Loucy (cell line): ENCODE data around the gene TLK1.

Experiments
- H2AFZ ChIP-seq: fragments of 200-600 bp; sonication (generic); 2 replicates; pipeline ENCODE4 v1.6.0; 2016; ENCODE audit warnings: antibody characterized with exemption, mild to moderate bottlenecking, low read length, moderate library complexity
- H3F3A ChIP-seq: fragments of 200-600 bp; 2 replicates; pipeline ENCODE4 v1.6.0; 2016; ENCODE audit warnings: antibody characterized with exemption, low read depth, mild to moderate bottlenecking
- H3K27me3 ChIP-seq: fragments of 200-600 bp; sonication (generic); 2 replicates; pipeline ENCODE4 v1.6.1; 2014; ENCODE audit warnings: low read length, mild to moderate bottlenecking; ENCODE audit not compliant: insufficient read depth, poor library complexity, severe bottlenecking
- H3K36me3 ChIP-seq: fragments of 200-600 bp; sonication (generic); 2 replicates; pipeline ENCODE4 v1.6.1; 2016; ENCODE audit warnings: low read length; ENCODE audit not compliant: insufficient read depth
- H3K4me1 ChIP-seq: fragments of 200-600 bp; sonication (generic); 2 replicates; pipeline ENCODE4 v1.5.1; 2014; ENCODE audit warnings: low read length, mild to moderate bottlenecking; ENCODE audit not compliant: insufficient read depth, poor library complexity, severe bottlenecking
- H3K4me2 ChIP-seq: fragments of 200-600 bp; sonication (generic); 2 replicates; pipeline ENCODE4 v1.6.0; 2014; ENCODE audit warnings: antibody characterized with exemption, low read length, low read depth, mild to moderate bottlenecking; ENCODE audit not compliant: poor library complexity, severe bottlenecking
- H3K4me3 ChIP-seq: fragments of 200-600 bp; sonication (generic); 2 replicates; pipeline ENCODE4 v1.5.1; 2014; ENCODE audit warnings: low read length, mild to moderate bottlenecking, mixed read lengths; ENCODE audit not compliant: poor library complexity, severe bottlenecking
- H3K79me2 ChIP-seq: fragments of 200-600 bp; sonication (generic); 2 replicates; pipeline ENCODE4 v1.6.1; 2014; ENCODE audit warnings: low read length; ENCODE audit not compliant: insufficient read depth
- H3K9ac ChIP-seq: fragments of 200-600 bp; sonication (generic); 2 replicates; pipeline ENCODE4 v1.6.0; 2014; ENCODE audit warnings: mild to moderate bottlenecking, low read depth, low read length, moderate library complexity; ENCODE audit not compliant: poor library complexity, severe bottlenecking
- H3K9me2 ChIP-seq: fragments of 200-600 bp; sonication (generic); replicated peaks from 2 replicates; pipeline ENCODE4 v1.6.1; 2016; ENCODE audit warnings: low read depth, low read length, mixed read lengths
- H3K9me3 ChIP-seq: fragments of 200-600 bp; sonication (generic); 2 replicates; pipeline ENCODE4 v1.6.1; 2014; ENCODE audit warnings: mild to moderate bottlenecking, antibody characterized with exemption, low read length, low read depth; ENCODE audit not compliant: insufficient read depth
- H4K20me1 ChIP-seq: fragments of 200-600 bp; sonication (generic); 2 replicates; pipeline ENCODE4 v1.6.0; 2014; ENCODE audit warnings: antibody characterized with exemption, low read length, mild to moderate bottlenecking; ENCODE audit not compliant: insufficient read depth, poor library complexity, severe bottlenecking
- EZH2phosphoT487 ChIP-seq: fragments of 200-600 bp; IDR thresholded peaks from 2 replicates; pipeline ENCODE4 v1.6.1; 2018; ENCODE audit warnings: antibody characterized with exemption, mild to moderate bottlenecking, moderate library complexity, borderline replicate concordance
- TF ChIP-seq, protein P1 (sequence below): fragments of 200-600 bp; sonication (generic); conservative IDR thresholded peaks from 2 replicates; pipeline ENCODE4 v1.5.1; 2014; ENCODE audit warnings: mild to moderate bottlenecking, antibody characterized with exemption, low read length

The TLK1 gene

DNA sequence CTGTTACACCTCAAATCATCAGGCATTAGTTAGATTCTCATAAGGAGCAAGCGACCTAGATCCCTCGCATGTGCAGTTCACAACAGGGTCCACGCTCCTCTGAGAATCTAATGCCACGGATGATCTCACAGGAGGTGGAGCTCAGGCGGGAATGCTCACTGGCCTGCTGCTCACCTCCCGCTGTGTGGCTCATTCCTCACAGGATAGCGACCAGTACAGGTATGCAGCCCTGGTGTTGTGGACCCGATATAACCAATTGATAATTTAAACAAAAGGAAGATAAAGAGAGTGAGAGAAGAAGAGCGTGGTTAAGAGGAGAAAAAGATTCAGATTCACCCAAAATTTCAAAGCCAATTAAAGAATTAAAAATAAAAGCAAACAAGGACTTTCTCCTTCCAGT lies 20.8 kb downstream of the TLK1 start:
- TF ChIP-seq, protein P1, sequence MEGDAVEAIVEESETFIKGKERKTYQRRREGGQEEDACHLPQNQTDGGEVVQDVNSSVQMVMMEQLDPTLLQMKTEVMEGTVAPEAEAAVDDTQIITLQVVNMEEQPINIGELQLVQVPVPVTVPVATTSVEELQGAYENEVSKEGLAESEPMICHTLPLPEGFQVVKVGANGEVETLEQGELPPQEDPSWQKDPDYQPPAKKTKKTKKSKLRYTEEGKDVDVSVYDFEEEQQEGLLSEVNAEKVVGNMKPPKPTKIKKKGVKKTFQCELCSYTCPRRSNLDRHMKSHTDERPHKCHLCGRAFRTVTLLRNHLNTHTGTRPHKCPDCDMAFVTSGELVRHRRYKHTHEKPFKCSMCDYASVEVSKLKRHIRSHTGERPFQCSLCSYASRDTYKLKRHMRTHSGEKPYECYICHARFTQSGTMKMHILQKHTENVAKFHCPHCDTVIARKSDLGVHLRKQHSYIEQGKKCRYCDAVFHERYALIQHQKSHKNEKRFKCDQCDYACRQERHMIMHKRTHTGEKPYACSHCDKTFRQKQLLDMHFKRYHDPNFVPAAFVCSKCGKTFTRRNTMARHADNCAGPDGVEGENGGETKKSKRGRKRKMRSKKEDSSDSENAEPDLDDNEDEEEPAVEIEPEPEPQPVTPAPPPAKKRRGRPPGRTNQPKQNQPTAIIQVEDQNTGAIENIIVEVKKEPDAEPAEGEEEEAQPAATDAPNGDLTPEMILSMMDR: no peak
- TF ChIP-seq EZH2phosphoT487: no peak
- Histone ChIP-seq H3K4me1 (peaks cover 22% of the 10 kb centered on the region), H3K4me3 (no peak overlapping the region), H3K9me3 (no peaks in the 10 kb centered on the region), H3K79me2 (peaks cover 98% of the 10 kb centered on the region), H2AFZ (no peak overlapping the region), H3K9ac (no peak overlapping the region), H3K36me3 (no peaks in the 10 kb centered on the region), H4K20me1 (peaks cover 97% of the 10 kb centered on the region), H3K9me2 (no peaks in the 10 kb centered on the region), H3F3A (0 out of 2 replicates have a peak, but pooled peaks cover 3% of the 10 kb centered on the region), H3K4me2 (no peak overlapping the region), H3K27me3 (no peaks in the 10 kb centered on the region)

DNA sequence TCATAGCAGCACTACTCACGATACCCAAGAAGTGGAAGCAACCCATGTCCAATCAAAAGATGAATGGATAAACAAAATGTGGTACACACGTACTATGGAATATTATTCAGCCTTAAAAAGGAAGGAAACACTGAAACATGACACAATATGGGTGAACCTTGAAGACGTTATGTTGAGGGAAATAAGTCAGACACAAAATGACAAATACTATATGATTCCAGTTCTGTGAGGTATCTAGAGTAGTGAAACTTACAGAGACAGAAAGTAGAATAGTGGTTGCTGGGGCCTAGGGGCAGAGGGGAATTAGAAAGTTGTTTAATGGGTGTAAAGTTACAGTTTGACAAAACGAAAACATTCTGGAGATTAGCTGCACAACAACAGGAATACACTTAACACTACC lies 24.7 kb downstream of the TLK1 start:
- Histone ChIP-seq H3K79me2 (peaks cover 98% of the 10 kb centered on the region), H3F3A (0 out of 2 replicates have a peak, but pooled peaks cover 3% of the 10 kb centered on the region), H3K4me1 (peaks cover 7% of the 10 kb centered on the region), H3K4me2 (no peak overlapping the region), H3K4me3 (no peak overlapping the region), H3K9me3 (no peaks in the 10 kb centered on the region), H3K9me2 (no peaks in the 10 kb centered on the region), H2AFZ (no peak overlapping the region), H3K27me3 (no peaks in the 10 kb centered on the region), H3K36me3 (no peaks in the 10 kb centered on the region), H3K9ac (no peak overlapping the region), H4K20me1 (peaks cover 97% of the 10 kb centered on the region)
- no peak for TF ChIP-seq EZH2phosphoT487
- TF ChIP-seq, protein P1: no peak

DNA sequence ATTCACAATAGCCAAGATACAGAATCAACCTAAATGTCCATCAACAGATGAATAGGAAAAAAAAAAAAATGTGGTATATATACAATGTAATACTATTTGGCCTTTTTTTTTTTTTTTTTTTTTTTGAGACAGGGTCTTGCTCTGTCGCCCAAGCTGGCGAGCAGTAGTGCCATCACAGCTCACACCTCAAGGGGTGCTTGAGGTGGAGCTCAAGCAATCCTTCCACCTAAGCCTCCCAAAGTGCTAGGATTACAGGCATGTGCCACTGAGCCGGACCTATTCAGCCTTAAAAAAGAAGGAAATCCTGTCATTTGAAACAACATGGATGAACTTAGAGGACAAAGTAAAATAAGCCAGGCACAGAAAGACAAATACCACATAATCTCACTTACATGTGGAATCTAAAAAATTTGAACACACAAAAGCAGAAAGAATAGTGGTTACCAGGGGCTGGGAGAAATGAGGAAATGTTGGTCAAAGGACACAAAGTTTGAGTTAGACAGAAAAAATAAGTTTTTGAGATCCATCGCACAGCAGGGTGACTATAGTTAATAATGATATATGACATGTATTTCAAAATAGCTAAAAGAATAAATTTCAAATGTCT lies 26.0 kb downstream of the TLK1 start:
- Histone ChIP-seq H3K9ac (no peak overlapping the region), H3K27me3 (no peaks in the 10 kb centered on the region), H2AFZ (no peak overlapping the region), H3K9me2 (no peaks in the 10 kb centered on the region), H3F3A (0 out of 2 replicates have a peak, but pooled peaks cover 3% of the 10 kb centered on the region), H3K79me2 (peaks cover 98% of the 10 kb centered on the region), H3K4me1 (peaks cover 5% of the 10 kb centered on the region), H3K9me3 (no peaks in the 10 kb centered on the region), H3K4me2 (no peak overlapping the region), H4K20me1 (peaks cover 96% of the 10 kb centered on the region), H3K36me3 (no peaks in the 10 kb centered on the region), H3K4me3 (no peak overlapping the region)
- TF ChIP-seq, protein P1: no peak
- TF ChIP-seq EZH2phosphoT487: no peak
